IPS-11a (cell line): ENCODE data around the gene MRPL49.
A peak's percentile ranks its signal among the peaks of the same experiment; 100 is the strongest.
"Not testable (repeated sequence)": the region's sequence is repeated elsewhere in the genome, so short reads cannot be mapped to it uniquely, and the experiment has no call there.

Experiments used
- H3K4me3 ChIP-seq: one replicate; pipeline ENCODE4 v1.5.1; 2013; ENCODE audit warnings: low read depth, low read length, control low read depth

The MRPL49 gene

DNA sequence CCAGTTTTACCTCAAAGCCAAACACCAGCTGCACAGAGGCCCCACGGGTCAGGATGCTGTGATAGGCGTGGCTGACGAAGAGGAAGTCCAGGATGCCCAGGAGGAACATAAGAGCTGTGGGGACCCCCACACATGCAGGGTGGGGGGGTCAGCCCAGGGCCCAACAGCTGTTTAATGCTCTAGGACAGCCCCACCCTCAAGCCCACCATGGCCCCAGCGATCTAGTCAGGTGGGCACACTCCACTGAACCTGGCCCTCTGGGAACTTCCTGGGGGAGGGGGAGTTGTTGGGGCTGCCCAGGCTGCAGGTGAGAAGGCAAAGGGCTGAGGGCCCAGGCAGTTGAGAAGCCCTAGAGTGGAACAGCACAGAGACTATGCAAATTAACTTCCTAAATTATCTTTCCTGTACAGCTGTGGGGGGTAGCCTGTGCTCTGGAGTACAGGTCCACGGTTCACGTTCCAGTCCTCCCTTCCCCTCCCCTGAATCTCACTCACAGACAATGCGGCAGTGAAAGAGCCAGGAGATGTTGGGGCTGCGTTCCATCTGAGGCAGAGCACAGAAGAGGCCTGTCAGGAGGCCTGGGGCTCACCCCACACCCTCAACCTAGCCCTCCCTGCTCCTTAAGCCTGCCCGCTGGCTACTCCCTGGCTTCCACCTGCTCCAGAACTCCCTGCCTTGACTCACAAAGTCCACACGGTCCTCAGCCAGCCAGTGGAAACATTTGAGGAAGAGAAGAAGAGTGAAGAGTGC is 10.3 kb downstream of the MRPL49 start:
- no peak overlapping the region for H3K4me3 ChIP-seq

DNA sequence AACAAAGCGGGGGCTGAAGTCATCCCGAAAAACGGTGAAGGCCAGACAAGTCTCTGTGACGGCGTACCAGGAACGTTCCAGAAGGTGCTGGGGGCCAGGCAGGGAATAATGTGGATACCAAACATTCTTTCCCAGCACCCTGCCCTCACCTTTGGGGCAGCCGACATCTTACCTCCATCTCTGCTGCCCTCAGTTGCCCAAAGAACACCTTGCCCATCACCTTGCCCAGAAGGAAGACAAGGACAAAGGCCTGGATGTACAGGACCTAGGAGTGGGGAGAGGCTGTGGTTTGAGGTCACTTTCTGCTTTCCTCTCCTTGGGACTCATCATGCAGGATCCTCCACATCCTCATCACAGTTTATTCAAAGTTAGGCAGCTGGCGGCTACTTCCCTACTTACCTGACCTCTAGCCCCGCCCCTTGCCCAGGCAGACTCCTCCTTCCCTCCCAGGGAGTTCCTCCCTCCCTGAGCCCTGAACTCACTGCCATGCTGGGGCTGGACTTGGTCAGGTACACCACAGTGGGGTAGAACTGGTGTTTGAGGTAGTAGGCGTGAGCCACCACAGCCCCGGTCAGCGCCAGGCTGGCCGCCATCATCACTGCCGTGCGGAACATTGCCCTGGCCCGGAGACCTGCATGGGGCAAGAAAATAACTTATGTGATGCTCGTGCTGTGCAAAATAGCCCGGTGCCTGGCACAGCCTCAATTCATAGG is 11.0 kb downstream of the MRPL49 start:
- peak overlapping the region; percentile 94 for H3K4me3 ChIP-seq

DNA sequence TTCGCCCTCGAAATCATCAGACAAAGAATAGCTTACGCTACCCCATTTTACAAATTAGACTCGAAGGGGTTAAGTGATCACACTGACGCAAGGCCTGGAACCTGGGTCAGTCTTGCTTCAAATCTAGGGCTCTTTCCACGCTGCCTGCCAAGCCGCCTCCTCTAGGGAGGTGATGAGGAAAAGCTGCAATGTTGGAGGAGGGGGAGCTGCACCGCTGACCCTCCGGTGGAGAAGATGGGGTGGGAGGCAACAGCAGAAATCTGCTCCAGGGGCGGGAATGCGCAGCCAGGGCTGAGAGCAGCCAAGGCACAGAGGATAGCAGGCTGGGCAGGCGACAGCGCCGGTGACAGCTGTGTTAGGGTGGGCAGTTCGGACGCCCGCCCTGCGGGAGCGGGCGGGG is 11.6 kb downstream of the MRPL49 start:
- H3K4me3 ChIP-seq = peak overlapping the region; percentile 94

DNA sequence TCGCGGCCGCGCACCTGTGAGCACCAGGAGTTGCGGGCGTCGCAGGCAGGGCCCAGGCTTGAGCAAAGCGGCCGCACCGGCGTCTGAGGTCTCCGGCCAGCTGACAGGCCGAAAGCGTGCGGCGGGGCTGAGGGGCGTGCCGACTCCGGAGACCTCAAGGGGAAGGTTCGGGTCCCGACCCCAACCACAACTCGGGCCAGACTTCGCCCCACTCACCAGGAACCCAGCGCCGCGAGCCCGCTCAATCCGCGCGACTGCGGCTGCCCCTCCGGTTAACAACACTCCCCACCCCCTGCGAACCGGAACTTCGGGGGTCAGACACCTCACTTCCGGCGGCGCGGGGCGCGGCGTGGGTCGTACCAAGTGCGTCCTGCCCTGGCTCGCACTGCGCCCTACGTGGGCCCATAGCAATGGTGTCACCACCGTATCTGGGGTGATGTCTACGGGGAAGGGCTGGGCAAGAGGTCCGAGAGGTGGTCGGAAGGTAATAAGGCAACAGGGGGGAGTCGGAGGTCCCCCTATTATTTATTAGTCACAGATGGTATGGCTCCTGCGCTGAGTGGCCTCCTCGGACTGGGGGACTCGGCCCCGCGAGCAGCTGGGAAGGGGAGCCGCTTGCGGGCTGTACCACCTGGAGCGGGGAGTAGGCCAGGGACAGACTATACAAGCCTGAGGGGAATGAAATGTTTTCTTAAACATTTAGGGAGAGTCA is 12.3 kb downstream of the MRPL49 start, which contains the start of gene SYVN1:
SYVN1 (minus strand) TSS at position 280 of the 712 bp plus-strand sequence. CDS start 918 bp downstream, outside the sequence.
- H3K4me3 ChIP-seq = peak within 1 kb of the TSS; percentile 94

DNA sequence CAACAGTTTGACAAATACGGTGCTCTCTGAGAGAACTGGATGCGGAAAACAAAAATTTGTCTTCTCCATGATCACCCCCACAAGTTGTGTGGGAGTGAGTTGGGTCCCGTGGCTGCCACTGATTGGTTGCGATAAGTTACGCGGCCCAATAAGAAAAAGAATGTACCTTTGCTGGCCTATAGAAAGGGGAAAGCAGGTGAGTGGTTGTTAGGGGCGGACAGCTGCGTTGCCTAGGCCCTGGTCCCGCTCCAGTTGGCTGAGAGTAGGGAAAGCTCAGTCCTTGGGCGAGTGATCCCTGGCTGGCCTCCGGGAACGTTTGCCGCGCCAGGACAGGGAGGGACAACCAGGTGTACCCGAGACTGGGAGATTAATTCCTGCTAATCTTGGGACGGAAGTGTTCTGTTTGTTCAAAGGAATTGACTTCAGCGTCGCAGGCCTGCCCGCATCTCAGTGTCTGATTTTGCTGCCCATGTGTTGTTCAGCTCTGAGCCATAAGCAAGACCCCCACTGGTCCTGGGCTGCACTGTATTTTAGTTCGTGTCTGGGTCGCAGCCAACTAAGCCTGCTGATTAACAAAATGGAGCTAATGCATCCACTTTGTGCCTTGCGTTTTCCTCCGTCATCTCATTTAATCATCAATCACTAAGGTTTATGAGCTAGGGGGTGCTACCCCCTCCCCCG is 13.0 kb downstream of the MRPL49 start:
- peak overlapping the region; percentile 94 for H3K4me3 ChIP-seq

DNA sequence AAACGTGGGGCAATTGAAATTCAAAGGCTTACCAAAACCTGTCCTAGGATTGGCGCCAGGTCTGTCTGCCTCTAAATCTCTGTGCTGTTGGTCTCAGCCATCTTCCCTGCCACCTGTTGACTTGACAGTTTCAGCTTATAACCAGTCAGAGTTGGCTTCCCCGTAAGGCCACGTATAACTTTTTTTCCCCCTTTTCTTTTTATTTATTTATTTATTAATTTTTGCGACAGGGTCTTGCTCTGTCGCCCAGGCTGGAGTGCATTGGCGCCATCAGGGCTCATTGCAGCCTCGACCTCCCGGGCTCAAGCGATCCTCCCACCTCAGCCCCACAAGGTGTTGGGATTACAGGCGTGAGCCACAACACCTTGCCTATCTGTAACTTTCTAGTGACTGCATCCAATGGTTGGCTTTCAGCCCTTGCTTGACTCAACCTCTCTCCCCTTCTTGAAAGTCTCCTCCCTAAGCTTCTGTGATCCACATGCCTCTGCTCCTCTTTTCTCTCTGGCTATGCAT is 13.6 kb downstream of the MRPL49 start:
- peak overlapping the region; percentile 94 for H3K4me3 ChIP-seq

DNA sequence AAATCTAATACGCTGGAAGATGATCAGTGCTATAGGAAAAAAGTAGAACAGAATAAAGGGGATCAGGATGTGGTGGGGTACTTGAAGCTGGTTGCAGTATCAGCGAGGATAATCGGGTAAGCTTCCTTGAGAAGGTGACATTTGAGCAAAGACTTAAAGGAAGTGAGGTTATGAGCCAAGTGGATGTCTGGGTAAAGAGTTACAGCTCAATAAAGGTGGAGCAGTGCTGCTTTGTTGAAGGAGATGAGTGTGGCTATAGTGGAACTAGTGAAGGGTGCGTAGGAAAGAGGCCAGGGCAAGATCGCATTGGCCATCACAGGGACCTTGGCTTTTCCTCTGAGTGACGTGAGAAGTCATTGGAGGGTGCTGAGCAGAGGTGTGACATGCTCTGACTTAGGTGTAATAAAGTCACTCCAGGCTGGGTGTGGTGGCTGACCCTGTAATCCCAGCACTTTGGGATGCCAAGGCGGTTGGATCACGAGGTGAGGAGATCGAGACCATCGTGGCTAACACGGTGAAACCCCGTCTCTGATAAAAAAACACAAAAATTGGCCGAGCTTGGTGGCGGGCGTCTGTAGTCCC is 14.5 kb downstream of the MRPL49 start:
- H3K4me3 ChIP-seq = no peak overlapping the region

DNA sequence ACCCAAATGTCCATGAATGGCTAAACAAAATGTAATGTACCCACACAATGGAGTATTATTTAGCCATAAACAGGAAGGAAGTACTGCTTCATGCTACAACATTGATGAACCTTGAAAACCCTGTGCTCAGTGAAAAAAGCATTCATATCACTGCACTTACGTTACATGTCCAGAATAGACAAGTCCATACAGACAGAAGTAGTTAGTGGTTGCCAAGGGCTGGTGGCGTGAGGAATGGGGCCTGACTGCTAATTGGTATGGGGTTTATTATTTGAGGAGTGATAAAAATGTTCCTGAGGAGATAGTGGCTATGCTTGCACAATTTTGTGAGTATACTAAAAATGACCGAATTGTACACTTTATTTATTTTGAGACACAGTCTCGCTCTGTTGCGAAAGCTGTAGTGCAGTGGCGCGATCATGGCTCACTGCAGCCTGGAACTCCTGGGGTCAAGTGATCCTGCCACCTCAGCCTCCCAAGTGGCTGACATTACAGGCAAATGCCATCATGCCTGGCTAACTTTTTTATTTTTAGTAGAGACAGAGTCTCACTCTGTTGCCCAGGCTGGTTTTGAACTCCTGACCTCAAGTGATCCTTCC is 19.9 kb downstream of the MRPL49 start:
- no peak overlapping the region for H3K4me3 ChIP-seq

DNA sequence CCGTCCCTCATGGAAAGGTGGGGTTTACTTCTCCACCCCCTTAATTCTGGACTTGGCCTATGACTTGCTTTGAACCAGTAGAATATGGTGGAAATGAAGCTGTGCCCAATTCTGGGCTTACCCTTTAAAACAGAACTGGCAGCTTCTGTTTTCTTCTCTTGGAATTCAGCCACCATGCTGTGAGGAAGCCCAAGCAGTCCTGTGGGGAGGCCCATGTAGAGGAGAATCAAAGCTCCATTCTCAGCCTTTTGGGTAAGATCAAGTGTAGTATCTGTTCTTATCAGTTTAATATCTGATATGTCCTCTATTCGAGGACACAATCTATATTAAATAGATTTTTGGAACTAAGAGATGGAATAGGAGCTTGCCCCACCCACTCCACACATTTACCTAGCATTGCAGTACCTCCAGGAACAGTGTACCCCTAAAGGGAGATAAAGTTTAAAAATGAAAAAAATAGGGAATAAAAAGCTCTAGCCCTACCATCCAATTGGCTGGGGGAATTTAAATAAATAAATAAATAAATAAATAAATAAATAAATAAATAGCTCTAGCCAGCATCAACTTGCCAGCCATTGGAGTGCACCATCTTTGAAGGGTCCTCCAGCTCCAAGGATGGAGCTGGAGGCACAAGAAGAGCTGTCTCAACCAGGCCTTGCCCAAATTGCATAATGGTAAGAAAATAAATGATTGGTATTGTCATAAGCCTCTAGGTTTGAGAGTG is 25.4 kb downstream of the MRPL49 start:
- no peak overlapping the region for H3K4me3 ChIP-seq

DNA sequence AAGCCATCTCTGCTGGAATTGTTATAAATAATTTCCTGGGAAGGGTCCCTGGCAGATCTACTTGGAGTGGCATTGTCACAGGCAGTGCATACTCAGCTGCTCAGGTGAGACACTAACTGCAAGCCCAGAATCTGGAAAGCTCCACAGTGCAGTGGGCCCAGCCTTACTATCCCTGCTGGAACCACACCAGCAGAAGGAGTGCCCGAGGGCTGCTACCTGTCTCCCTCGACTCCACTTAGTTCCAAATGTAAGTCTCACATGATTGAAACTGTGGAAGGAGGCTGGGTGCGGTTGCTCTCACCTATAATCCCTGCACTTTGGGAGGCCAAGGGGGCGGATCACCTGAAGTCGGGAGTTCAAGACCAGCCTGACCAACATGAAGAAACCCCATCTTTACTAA is 26.5 kb downstream of the MRPL49 start:
- H3K4me3 ChIP-seq = no peak overlapping the region

DNA sequence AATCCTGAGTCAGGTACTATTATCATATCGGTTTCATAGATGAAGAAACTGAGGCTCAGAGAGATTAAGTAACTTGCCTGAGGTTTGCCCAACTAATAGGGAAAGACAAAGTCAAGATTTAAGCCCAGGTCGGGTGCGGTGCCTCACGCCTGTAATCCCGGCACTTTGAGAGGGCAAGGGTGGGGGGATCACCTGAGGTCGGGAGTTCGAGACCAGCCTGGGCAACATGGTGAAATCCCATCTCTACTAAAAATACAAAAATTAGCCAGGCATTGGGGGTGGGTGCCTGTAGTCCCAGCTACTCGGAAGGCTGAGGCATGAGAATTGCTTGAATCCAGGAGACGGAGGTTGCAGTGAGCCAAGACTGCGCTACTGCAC is 28.0 kb downstream of the MRPL49 start:
- not testable (repeated sequence) for H3K4me3 ChIP-seq

DNA sequence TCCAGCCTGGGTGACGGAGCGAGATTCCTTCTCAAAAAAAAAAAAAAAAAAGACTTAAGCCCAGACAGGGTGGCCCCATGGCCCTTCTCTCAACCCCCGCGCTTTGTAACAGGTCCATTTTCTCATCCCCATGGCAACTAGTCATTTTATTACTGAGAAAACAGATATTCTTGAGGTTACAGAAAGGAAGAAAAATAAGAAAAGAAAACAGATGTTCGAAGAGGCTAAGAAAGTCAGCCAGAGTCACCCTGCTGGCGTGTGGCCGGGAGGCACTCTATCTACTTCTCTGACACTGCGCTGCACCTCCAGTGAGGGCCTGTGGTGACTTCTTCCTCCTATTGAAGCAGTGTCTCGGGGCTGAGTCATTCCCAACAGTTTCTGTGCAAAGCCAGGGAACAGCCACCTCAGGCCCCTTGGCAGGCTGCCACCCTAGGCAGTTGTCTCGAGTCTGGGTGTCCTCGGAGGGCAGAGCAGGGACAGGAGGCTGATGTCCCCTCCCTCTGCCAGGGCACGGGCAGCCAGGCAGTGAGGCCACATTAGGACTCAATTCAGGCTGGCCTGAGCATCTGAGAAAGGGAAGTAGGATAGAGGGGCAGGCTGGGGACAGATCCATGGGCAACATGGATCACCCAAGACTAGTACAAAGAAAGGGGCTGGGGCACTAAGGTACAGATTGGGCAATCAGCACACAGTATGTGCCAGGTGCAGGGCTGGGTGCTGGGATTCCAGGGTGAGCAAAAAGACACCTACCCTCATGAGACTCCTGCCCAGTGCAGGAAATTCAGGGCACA is 28.6 kb downstream of the MRPL49 start:
- no peak overlapping the region for H3K4me3 ChIP-seq

DNA sequence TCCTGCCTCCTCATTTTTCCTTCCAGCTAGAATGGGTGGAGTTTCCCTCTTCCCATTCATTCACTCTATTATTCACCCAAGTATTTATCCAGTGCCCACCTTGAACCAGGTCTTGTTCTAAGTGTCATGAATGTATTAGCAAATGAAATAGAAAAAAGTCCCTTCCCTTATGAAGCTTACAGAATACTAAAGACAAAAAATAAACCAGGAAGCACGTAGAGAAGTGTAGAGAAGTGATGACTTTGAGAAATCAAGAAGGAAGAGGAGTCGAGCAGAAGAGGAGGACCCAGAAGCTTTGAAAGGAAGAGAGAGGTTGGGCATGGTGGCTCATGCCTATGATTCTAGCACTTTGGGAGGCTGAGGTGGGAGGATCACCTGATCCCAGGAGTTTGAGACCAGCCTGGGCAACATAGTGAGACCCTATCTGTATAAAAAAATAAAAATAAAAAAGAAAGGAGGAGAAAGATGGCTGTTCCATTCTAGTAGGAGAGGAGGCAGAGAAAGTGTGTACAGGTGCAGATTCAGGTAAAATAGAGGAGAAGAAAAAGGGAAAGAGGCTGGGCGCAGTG is 29.3 kb downstream of the MRPL49 start:
- H3K4me3 ChIP-seq = no peak overlapping the region

DNA sequence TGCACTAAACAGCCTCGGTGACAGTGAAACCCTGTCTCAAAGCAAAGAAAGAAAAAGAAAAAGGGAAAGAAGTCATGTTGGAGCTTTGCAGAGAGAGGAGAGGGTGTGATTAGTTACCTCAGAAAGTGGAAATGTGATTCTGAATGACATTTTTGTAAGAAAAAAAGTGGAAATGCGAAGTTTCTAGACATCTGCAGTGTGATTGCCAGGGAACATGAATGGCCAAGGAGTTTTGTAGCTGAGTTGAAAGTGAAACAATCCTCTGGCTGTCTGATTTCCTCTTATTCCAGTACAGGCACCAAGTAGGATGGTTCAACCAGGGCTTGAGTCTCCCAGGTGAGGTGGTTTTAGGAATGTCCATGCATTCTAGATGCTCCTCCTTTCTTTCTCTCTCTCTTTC is 30.0 kb downstream of the MRPL49 start:
- H3K4me3 ChIP-seq = no peak overlapping the region

DNA sequence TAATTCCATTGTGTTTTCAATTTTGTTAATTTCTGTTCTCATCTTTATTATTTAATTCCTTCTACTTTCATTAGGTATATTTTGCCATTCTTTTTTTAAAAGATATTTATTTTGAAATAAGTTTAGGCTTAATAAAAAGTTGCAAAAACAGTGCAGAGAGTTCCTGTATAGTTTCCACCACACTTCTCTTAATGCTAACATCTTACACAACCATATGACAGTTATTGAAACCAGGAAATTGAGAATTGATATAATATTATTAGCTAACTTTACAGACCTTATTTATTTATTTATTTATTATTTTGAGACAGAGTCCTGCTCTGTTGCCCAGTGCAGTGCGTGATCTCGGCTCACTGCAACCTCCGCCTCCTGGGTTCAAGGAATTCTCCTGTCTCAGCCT is 34.1 kb downstream of the MRPL49 start:
- no peak overlapping the region for H3K4me3 ChIP-seq

DNA sequence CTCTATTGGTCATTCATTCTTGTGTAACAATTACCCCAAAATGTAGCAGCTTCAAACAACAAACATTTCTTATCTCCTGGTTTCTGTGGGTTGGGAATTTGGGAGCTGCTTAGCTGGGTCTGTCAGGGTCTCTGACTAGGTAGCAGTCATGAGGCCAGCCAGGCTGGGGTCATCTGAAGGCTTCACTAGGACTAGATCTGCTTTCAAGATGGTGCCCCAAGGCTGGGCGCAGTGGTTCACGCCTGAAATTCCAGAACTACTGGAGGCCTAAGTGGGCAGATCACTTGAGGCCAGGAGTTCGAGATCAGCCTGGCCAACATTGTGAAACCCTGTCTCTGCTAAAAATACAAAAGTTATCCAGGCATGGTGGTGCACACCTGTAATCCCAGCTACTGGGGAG is 34.8 kb downstream of the MRPL49 start:
- no peak overlapping the region for H3K4me3 ChIP-seq

DNA sequence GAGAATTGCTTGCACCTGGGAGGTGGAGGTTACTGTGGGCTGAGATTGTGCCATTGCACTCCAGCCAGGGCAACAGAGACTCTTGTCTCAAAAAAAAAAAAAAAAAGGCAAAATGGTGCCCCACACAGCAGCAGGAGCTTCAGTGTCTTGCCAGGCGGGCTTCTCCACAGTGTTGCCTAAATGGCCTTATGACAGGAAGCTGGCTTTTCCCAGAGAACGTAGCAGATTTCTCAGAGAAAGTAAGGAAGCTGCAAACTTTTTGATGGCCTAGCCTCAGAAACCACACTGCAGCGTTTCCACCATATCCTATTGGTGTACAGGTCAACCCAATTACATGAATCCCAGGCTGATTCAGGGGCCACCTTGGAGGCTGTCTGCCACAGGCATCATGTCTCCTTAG is 35.2 kb downstream of the MRPL49 start:
- no peak overlapping the region for H3K4me3 ChIP-seq

DNA sequence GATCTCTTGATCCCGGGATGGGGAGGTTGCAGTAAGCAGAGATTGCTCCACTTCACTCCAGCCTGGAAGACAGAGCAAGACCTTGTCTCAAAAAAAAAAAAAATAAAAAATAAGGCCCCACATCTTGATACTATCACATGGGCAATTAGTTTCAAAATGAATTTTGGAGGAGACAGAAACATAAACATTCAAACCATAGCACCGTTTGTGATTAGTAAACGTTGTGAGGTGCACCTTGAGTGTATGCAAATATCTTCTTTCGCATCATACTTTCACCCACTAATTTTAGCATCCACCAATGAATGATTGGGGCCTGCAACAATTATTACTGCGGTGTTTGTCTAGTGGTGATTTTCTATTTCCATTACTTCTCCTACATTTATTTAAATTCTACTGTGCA is 36.9 kb downstream of the MRPL49 start:
- no peak overlapping the region for H3K4me3 ChIP-seq

DNA sequence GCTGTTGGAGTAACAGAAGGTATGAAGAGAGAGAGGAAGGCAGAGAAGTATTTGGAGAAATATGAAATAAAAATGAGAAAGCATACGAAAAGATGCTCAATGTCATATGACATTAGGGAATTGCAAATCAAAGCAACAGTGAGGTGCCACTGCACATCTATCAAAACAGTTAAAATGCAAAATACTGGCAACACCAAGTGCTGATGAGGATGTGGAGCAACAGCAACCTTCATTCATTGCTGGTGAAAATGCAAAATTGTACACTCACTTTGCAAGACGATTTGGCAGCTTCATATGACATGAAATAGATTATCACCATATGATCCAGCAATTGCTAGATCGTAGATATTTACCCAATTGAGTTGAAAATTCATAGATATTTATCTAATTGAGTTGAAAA is 38.5 kb downstream of the MRPL49 start:
- no peak overlapping the region for H3K4me3 ChIP-seq
